SK-N-MC (cell line): ENCODE results near the gene KIF24.

ENCODE experiments used
- EZH2 ChIP-seq: fragments of 200-600 bp; sonication (generic); IDR thresholded peaks from one replicate; pipeline ENCODE4 v1.6.1; 2017; ENCODE audit warnings: antibody characterized with exemption
- FOXP2 ChIP-seq: optimal IDR thresholded peaks from 2 replicates; pipeline ENCODE3; 2011; ENCODE audit warnings: mild to moderate bottlenecking, moderate library complexity; ENCODE audit not compliant: insufficient read depth; ENCODE audit errors: extremely low read length, control extremely low read depth
- POLR2AphosphoS5 ChIP-seq: IDR thresholded peaks from 2 replicates; pipeline ENCODE4 v1.6.1; 2012; ENCODE audit warnings: mild to moderate bottlenecking, low read depth, low read length, borderline replicate concordance

GRCh38 chr9:34317436-34317835 is 11.6 kb downstream of the KIF24 start:
- TF ChIP-seq POLR2AphosphoS5 (no peak), EZH2 (no peak), FOXP2 (no peak)
